Measurements from ENCODE around the gene SMPD3. TPM values are rescaled to one million over a fixed set of nuclear protein-coding genes. Genes with fewer than 3 reads are reported as not detected.

The SMPD3 gene
- polyA plus RNA-seq, 1 experiment: 0.27 TPM

- peaks cover 15% of the 10 kb centered on the region for H3K27me3 ChIP-seq (ENCODE audit: control insufficient read depth, insufficient read depth, low read length)
- no peak for DNase-seq (ENCODE audit: low read depth)
- no peaks in the 10 kb centered on the region for H3K36me3 ChIP-seq (ENCODE audit: control insufficient read depth, insufficient read depth, low read length)
- H3K4me3 ChIP-seq (ENCODE audit: low read depth, low read length): no peak overlapping the region
- ChIA-PET POLR2A (no interaction called here), CTCF (interaction anchor here (0.9 to 4.0 kb wide), 6 partner anchors 10 to 126 kb away, joined by 3 to 25 read pairs (median 4); no protein-coding TSS in a partner anchor)
- TF ChIP-seq CTCF (IDR thresholded peaks at IDR 0.05; ENCODE audit: insufficient read depth, low read depth, low read length): no peak
Observed at GRCh38 chr16:68383858-68384257, 64.5 kb downstream of the SMPD3 start.

- no peak overlapping the region for H3K4me3 ChIP-seq (ENCODE audit: low read depth, low read length)
- CTCF ChIA-PET: interaction anchor here (0.9 to 1.1 kb wide), 5 partner anchors 11 to 138 kb away, joined by 3 to 6 read pairs (median 3); no protein-coding TSS in a partner anchor
- POLR2A ChIA-PET: no interaction called here
- no peaks in the 10 kb centered on the region for H3K36me3 ChIP-seq (ENCODE audit: control insufficient read depth, insufficient read depth, low read length)
- TF ChIP-seq CTCF (IDR thresholded peaks at IDR 0.05; ENCODE audit: insufficient read depth, low read depth, low read length): peak; percentile 22; the same call in 1 of the 2 replicates
- peaks cover 17% of the 10 kb centered on the region for H3K27me3 ChIP-seq (ENCODE audit: control insufficient read depth, insufficient read depth, low read length)
- DNase-seq (ENCODE audit: low read depth): no peak
Observed at GRCh38 chr16:68382296-68382718, 66.0 kb downstream of the SMPD3 start.

GRCh38 chr16:68381363-68381724, 67.0 kb downstream of the SMPD3 start:
- POLR2A ChIA-PET: no interaction called here
- CTCF ChIA-PET: interaction anchor here (0.9 to 1.1 kb wide), 4 partner anchors 9 to 15 kb away, joined by 3 to 6 read pairs (median 4); no protein-coding TSS in a partner anchor
- Histone ChIP-seq H3K27me3 (ENCODE audit: control insufficient read depth, insufficient read depth, low read length) (peaks cover 18% of the 10 kb centered on the region), H3K36me3 (ENCODE audit: control insufficient read depth, insufficient read depth, low read length) (no peaks in the 10 kb centered on the region), H3K4me3 (ENCODE audit: low read depth, low read length) (no peak overlapping the region)
- DNase-seq (ENCODE audit: low read depth): no peak
- no peak for TF ChIP-seq CTCF (IDR thresholded peaks at IDR 0.05; ENCODE audit: insufficient read depth, low read depth, low read length)

- Histone ChIP-seq H3K36me3 (ENCODE audit: control insufficient read depth, insufficient read depth, low read length) (no peaks in the 10 kb centered on the region), H3K27me3 (ENCODE audit: control insufficient read depth, insufficient read depth, low read length) (peaks cover 18% of the 10 kb centered on the region), H3K4me3 (ENCODE audit: low read depth, low read length) (no peak overlapping the region)
- ChIA-PET POLR2A (no interaction called here), CTCF (interaction anchor here (1.1 kb wide), 1 partner anchor 10 kb away, joined by 3 read pairs; no protein-coding TSS in a partner anchor)
- TF ChIP-seq CTCF (IDR thresholded peaks at IDR 0.05; ENCODE audit: insufficient read depth, low read depth, low read length): no peak
- no peak for DNase-seq (ENCODE audit: low read depth)
Observed at GRCh38 chr16:68380676-68381362, 67.5 kb downstream of the SMPD3 start.

- Histone ChIP-seq H3K27me3 (ENCODE audit: control insufficient read depth, insufficient read depth, low read length) (peaks cover 17% of the 10 kb centered on the region), H3K36me3 (ENCODE audit: control insufficient read depth, insufficient read depth, low read length) (no peaks in the 10 kb centered on the region), H3K4me3 (ENCODE audit: low read depth, low read length) (no peak overlapping the region)
- POLR2A ChIA-PET: no interaction called here
- TF ChIP-seq CTCF (IDR thresholded peaks at IDR 0.05; ENCODE audit: insufficient read depth, low read depth, low read length): no peak
- CTCF ChIA-PET: no interaction called here
- DNase-seq (ENCODE audit: low read depth): no peak
Observed at GRCh38 chr16:68380348-68380670, 68.0 kb downstream of the SMPD3 start.
